Breast epithelium (tissue), 4 donors: ENCODE results near the gene MANSC4. TPM values are rescaled to one million over a fixed set of nuclear protein-coding genes. Genes with fewer than 3 reads are reported as not detected.

Experiments
- DNase-seq, 2 donors: peaks; one replicate each; pipeline ENCODE4 v3.0.0-alpha.2; 2019; ENCODE audit warnings: low spot score in 2 of 2
- H3K27ac ChIP-seq, 2 donors: fragments of 200-600 bp; sonication (generic) in 1 of 2; one replicate each; pipeline ENCODE4 v1.5.1; 2016 to 2019; ENCODE audit warnings: mild to moderate bottlenecking in 1 of 2
- H3K27me3 ChIP-seq, 2 donors: fragments of 200-600 bp; sonication (generic) in 1 of 2; one replicate each; pipeline versions ENCODE4 v1.5.1 to v1.6.0; 2017 to 2019; ENCODE audit warnings: control low read depth in 1 of 2, mild to moderate bottlenecking in 1 of 2
- H3K36me3 ChIP-seq: fragments of 200-600 bp; one replicate; pipeline ENCODE4 v1.5.1; 2019
- H3K4me1 ChIP-seq, 2 donors: fragments of 200-600 bp; sonication (generic); one replicate each; pipeline ENCODE4 v1.5.1; 2016 to 2019; ENCODE audit warnings: control low read depth in 1 of 2
- H3K4me3 ChIP-seq, 3 donors: fragments of 200-600 bp; sonication (generic); 1 replicate in 2 of 3; 2 replicates in 1 of 3; pipeline ENCODE4 v1.5.1; 2016 to 2019; ENCODE audit warnings: mild to moderate bottlenecking in 3 of 3, moderate library complexity in 2 of 3
- H3K9me3 ChIP-seq, 2 donors: fragments of 200-600 bp; sonication (generic) in 1 of 2; one replicate each; pipeline ENCODE4 v1.5.1; 2016 to 2019; ENCODE audit warnings: control low read depth in 1 of 2
- CTCF ChIP-seq, 3 donors: fragments of 450-650 bp; IDR thresholded peaks; one replicate each; pipeline ENCODE4 v1.5.1; 2016 to 2017; ENCODE audit warnings: antibody characterized with exemption in 3 of 3, mild to moderate bottlenecking in 3 of 3, moderate library complexity in 3 of 3
- POLR2A ChIP-seq: fragments of 450-650 bp; IDR thresholded peaks from one replicate; pipeline ENCODE4 v1.6.1; 2016; ENCODE audit warnings: antibody characterized with exemption, mild to moderate bottlenecking, moderate library complexity
- POLR2AphosphoS5 ChIP-seq, 3 donors: sonication (generic); formaldehyde crosslinking; IDR thresholded peaks; one replicate each; pipeline ENCODE4 v1.6.1; 2017; ENCODE audit warnings: antibody characterized with exemption in 3 of 3
- intact Hi-C: fragments of 100-400 bp; cut with DNase I; formaldehyde crosslinking; loops from one replicate; pipeline ENCODE4 v1.15.1; 2023; ENCODE audit warnings: low total_unique reads
- total RNA-seq, 3 donors: library from RNA; depleted of rRNA; stranded (reverse); fragments of >200 nt; gene quantifications; one replicate each; pipeline ENCODE4 v1.1.0, GENCODE V29; 2016

Gene MANSC4
- total RNA-seq, 3 donors from 2014 or later: 0.73 TPM; not detected in 2

GRCh38 chr12:27814851-27815591, 35.0 kb upstream of the MANSC4 start:
- Histone ChIP-seq H3K36me3 (no peaks in the 10 kb centered on the region), H3K4me3 (no peak overlapping the region), H3K27me3 (no peaks in the 10 kb centered on the region), H3K4me1 (no peaks in the 10 kb centered on the region), H3K27ac (no peak overlapping the region), H3K9me3 (no peaks in the 10 kb centered on the region)
- DNase-seq: no peak
- intact Hi-C loops: no loop called here
- no peak for TF ChIP-seq CTCF (IDR thresholded peaks at IDR 0.05)

DNA sequence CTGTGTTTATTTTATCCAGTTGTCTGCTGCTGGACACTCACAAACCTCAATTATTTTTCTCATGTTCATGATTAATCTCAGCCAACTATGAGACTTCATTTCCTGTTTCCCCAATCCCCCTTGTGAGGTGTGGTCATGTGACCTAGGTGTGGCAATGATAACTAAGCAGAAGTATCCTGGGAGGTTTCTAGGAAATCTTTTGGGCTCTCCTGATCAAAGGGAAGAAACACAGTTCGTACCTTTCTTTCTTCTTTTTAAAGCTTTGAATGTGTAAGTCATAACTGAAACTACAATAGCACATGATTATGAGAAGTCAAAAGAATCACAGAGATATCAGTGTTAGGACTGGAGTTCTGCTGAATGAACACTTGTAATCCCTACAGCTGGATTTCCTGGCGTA, 34.4 kb upstream of the MANSC4 start:
- no peaks in the 10 kb centered on the region for H3K9me3 ChIP-seq

GRCh38 chr12:27812502-27812901, 32.5 kb upstream of the MANSC4 start:
- Histone ChIP-seq H3K27me3 (no peaks in the 10 kb centered on the region), H3K36me3 (no peaks in the 10 kb centered on the region), H3K27ac (no peak overlapping the region), H3K4me1 (no peaks in the 10 kb centered on the region), H3K9me3 (no peaks in the 10 kb centered on the region), H3K4me3 (no peak overlapping the region)
- intact Hi-C loops: no loop called here
- DNase-seq: no peak
- TF ChIP-seq CTCF (IDR thresholded peaks at IDR 0.05): no peak
- TF ChIP-seq POLR2AphosphoS5 (IDR thresholded peaks at IDR 0.05): no peak
- TF ChIP-seq POLR2A: no peak

More for the DNA sequence above, 34.4 kb upstream of the MANSC4 start:
- intact Hi-C loops: no loop called here
- H3K27me3 ChIP-seq: no peaks in the 10 kb centered on the region
- no peak for DNase-seq
- no peak overlapping the region for H3K27ac ChIP-seq
- H3K36me3 ChIP-seq: no peaks in the 10 kb centered on the region
- TF ChIP-seq POLR2AphosphoS5 (IDR thresholded peaks at IDR 0.05): no peak
- no peak for TF ChIP-seq POLR2A
- TF ChIP-seq CTCF (IDR thresholded peaks at IDR 0.05): no peak
- no peak overlapping the region for H3K4me3 ChIP-seq
- no peaks in the 10 kb centered on the region for H3K4me1 ChIP-seq

GRCh38 chr12:27810756-27811155, 30.7 kb upstream of the MANSC4 start:
- H3K27ac ChIP-seq: no peak overlapping the region
- no peak for TF ChIP-seq POLR2A
- TF ChIP-seq POLR2AphosphoS5 (IDR thresholded peaks at IDR 0.05): no peak
- H3K36me3 ChIP-seq: no peaks in the 10 kb centered on the region
- DNase-seq: no peak
- H3K9me3 ChIP-seq: no peaks in the 10 kb centered on the region
- H3K4me1 ChIP-seq: no peaks in the 10 kb centered on the region
- H3K27me3 ChIP-seq: no peaks in the 10 kb centered on the region
- no peak overlapping the region for H3K4me3 ChIP-seq
- intact Hi-C loops: no loop called here

DNA sequence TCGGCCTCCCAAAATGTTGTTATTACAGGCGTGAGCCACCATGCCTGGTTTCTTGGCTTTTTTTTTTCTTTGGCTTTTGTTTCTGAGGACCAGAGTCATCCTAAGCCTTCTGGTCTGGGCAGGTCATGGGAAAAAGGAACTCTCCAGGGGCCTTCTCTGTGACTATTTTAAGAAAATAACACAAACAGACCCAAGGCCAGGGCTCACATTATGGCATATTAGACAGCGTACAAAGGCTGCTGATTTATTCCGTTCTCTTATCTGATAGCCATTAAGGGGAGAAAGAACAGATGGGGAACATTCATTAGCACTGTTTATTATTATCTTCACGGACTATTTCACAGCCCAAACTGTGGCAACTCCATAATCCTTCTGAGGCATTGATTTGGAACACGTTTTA, 28.8 kb upstream of the MANSC4 start:
- Histone ChIP-seq H3K9me3 (no peaks in the 10 kb centered on the region), H3K4me1 (no peaks in the 10 kb centered on the region), H3K27me3 (no peaks in the 10 kb centered on the region), H3K36me3 (no peaks in the 10 kb centered on the region), H3K27ac (no peak overlapping the region), H3K4me3 (no peak overlapping the region)
- no peak for DNase-seq
- TF ChIP-seq POLR2A: no peak
- no peak for TF ChIP-seq POLR2AphosphoS5 (IDR thresholded peaks at IDR 0.05)
- TF ChIP-seq CTCF (IDR thresholded peaks at IDR 0.05): no peak
- intact Hi-C loops: no loop called here
